Measurements from ENCODE around the gene ZBTB7C. TPM values are rescaled to one million over a fixed set of nuclear protein-coding genes. Genes with fewer than 3 reads are reported as not detected.

ZBTB7C gene
- total RNA-seq, 1 donor from 2014 or later = 0.15 TPM

- H3K4me1 ChIP-seq = peaks cover 30% of the 10 kb centered on the region
- Mint-ChIP-seq H3K4me1 (peaks cover 27% of the 10 kb centered on the region), H3K27ac (no peak overlapping the region), H3K4me3 (no peak overlapping the region), H3K27me3 (ENCODE audit: insufficient read depth, low read depth) (peaks cover 9% of the 10 kb centered on the region), H3K36me3 (no peaks in the 10 kb centered on the region), H3K9me3 (no peaks in the 10 kb centered on the region)
- H3K9me3 ChIP-seq (ENCODE audit: low read depth) = no peaks in the 10 kb centered on the region
- H3K4me2 ChIP-seq = no peak overlapping the region
- H4K20me1 ChIP-seq (ENCODE audit: low read depth) = no peaks in the 10 kb centered on the region
- no peak overlapping the region for H3K9ac ChIP-seq
- H3K4me3 ChIP-seq = no peak overlapping the region
- TF ChIP-seq CTCF (IDR thresholded peaks at IDR 0.05) (no peak), EZH2 (IDR thresholded peaks at IDR 0.05) (no peak), EZH2phosphoT487 (IDR thresholded peaks at IDR 0.05) (no peak)
- H2AFZ ChIP-seq (replicated peaks) = no peak overlapping the region
- H3K27ac ChIP-seq = no peak overlapping the region
- no peaks in the 10 kb centered on the region for H3K36me3 ChIP-seq
- H3K27me3 ChIP-seq = no peaks in the 10 kb centered on the region
- no peaks in the 10 kb centered on the region for H3F3A ChIP-seq (ENCODE audit: low read depth)
- DNase-seq (ENCODE audit: low spot score) = no peak
- no peaks in the 10 kb centered on the region for H3K79me2 ChIP-seq (ENCODE audit: low read depth)
Measured at GRCh38 chr18:48104705-48105104, 304.5 kb downstream of the ZBTB7C start.

- Histone ChIP-seq H3K27ac (no peak overlapping the region), H3K9me3 (ENCODE audit: low read depth) (no peaks in the 10 kb centered on the region), H3K4me3 (no peak overlapping the region), H3K36me3 (no peaks in the 10 kb centered on the region), H3F3A (ENCODE audit: low read depth) (no peaks in the 10 kb centered on the region), H4K20me1 (ENCODE audit: low read depth) (no peaks in the 10 kb centered on the region), H2AFZ (replicated peaks) (peak overlapping the region; percentile 95), H3K27me3 (no peaks in the 10 kb centered on the region), H3K9ac (no peak overlapping the region), H3K4me1 (peaks cover 26% of the 10 kb centered on the region), H3K79me2 (ENCODE audit: low read depth) (no peaks in the 10 kb centered on the region), H3K4me2 (peak overlapping the region; percentile 8)
- no peak overlapping the region for H3K4me3 Mint-ChIP-seq
- peaks cover 17% of the 10 kb centered on the region for H3K4me1 Mint-ChIP-seq
- H3K27me3 Mint-ChIP-seq (ENCODE audit: insufficient read depth, low read depth) = peaks cover 7% of the 10 kb centered on the region
- DNase-seq (ENCODE audit: low spot score) = peak; percentile 58
- TF ChIP-seq CTCF (IDR thresholded peaks at IDR 0.05) (no peak), EZH2phosphoT487 (IDR thresholded peaks at IDR 0.05) (no peak), EZH2 (IDR thresholded peaks at IDR 0.05) (no peak)
- H3K27ac Mint-ChIP-seq = no peak overlapping the region
- H3K9me3 Mint-ChIP-seq = no peaks in the 10 kb centered on the region
- no peaks in the 10 kb centered on the region for H3K36me3 Mint-ChIP-seq
Measured at GRCh38 chr18:48100651-48101165, 308.5 kb downstream of the ZBTB7C start.

- no peak for DNase-seq (ENCODE audit: low spot score)
- no peak for TF ChIP-seq CTCF (IDR thresholded peaks at IDR 0.05)
- no peak for TF ChIP-seq EZH2 (IDR thresholded peaks at IDR 0.05)
- TF ChIP-seq EZH2phosphoT487 (IDR thresholded peaks at IDR 0.05) = no peak
Measured at GRCh38 chr18:48100165-48100575, 309.0 kb downstream of the ZBTB7C start.

More at GRCh38 chr18:48100165-48100575, 309.0 kb downstream of the ZBTB7C start:
- no peak overlapping the region for H3K4me3 Mint-ChIP-seq
- Histone ChIP-seq H3K79me2 (ENCODE audit: low read depth) (no peaks in the 10 kb centered on the region), H3K4me1 (peaks cover 22% of the 10 kb centered on the region), H3K27me3 (no peaks in the 10 kb centered on the region), H3K4me2 (peak overlapping the region; percentile 8), H3F3A (ENCODE audit: low read depth) (no peaks in the 10 kb centered on the region), H2AFZ (replicated peaks) (peak overlapping the region; percentile 95), H3K9me3 (ENCODE audit: low read depth) (no peaks in the 10 kb centered on the region), H3K27ac (no peak overlapping the region), H3K36me3 (no peaks in the 10 kb centered on the region), H4K20me1 (ENCODE audit: low read depth) (no peaks in the 10 kb centered on the region), H3K9ac (no peak overlapping the region), H3K4me3 (no peak overlapping the region)
- H3K9me3 Mint-ChIP-seq = no peaks in the 10 kb centered on the region
- no peaks in the 10 kb centered on the region for H3K36me3 Mint-ChIP-seq
- H3K27me3 Mint-ChIP-seq (ENCODE audit: insufficient read depth, low read depth) = peaks cover 7% of the 10 kb centered on the region
- no peak overlapping the region for H3K27ac Mint-ChIP-seq
- peaks cover 17% of the 10 kb centered on the region for H3K4me1 Mint-ChIP-seq
